GM18526 (cell line): ENCODE results near the gene APOBEC3H.
A peak's percentile ranks its signal among the peaks of the same experiment; 100 is the strongest.

Experiments used
- POLR2A ChIP-seq: IDR thresholded peaks from 3 replicates; pipeline ENCODE4 v1.6.1; 2011; ENCODE audit not compliant: insufficient read length; ENCODE audit errors: extremely low read depth

APOBEC3H gene

GRCh38 chr22:39146256-39147101 is 49.4 kb downstream of the APOBEC3H start:
- no peak for TF ChIP-seq POLR2A

GRCh38 chr22:39147335-39148025 is 50.4 kb downstream of the APOBEC3H start:
- TF ChIP-seq POLR2A = no peak

GRCh38 chr22:39148026-39148726 is 51.1 kb downstream of the APOBEC3H start:
- TF ChIP-seq POLR2A = no peak

GRCh38 chr22:39148727-39149535 is 51.9 kb downstream of the APOBEC3H start:
- TF ChIP-seq POLR2A = peak; percentile 40

GRCh38 chr22:39149915-39150847 is 53.1 kb downstream of the APOBEC3H start:
- TF ChIP-seq POLR2A = no peak

- no peak for TF ChIP-seq POLR2A
Observed at GRCh38 chr22:39150848-39151215, 53.8 kb downstream of the APOBEC3H start.

GRCh38 chr22:39151329-39151975 is 54.4 kb downstream of the APOBEC3H start:
- no peak for TF ChIP-seq POLR2A

GRCh38 chr22:39152024-39152510 is 55.0 kb downstream of the APOBEC3H start:
- no peak for TF ChIP-seq POLR2A

GRCh38 chr22:39152511-39153219 is 55.6 kb downstream of the APOBEC3H start, which contains the start of gene CBX7:
Gene CBX7 (minus strand): TSS chr22:39152680. CDS start chr22:39152444, 236 bp downstream.
- TF ChIP-seq POLR2A = peak; percentile 39

GRCh38 chr22:39153220-39153717 is 56.2 kb downstream of the APOBEC3H start:
- no peak for TF ChIP-seq POLR2A
